ENCODE measurements around the gene FRY. TPM values are rescaled to one million over a fixed set of nuclear protein-coding genes. Genes with fewer than 3 reads are reported as not detected.

Gene FRY
- total and polyA plus RNA-seq, 9 of the 15 experiments (the other 6 are each of a cell fraction or from before 2014, with no cell fraction given), result 0.03 to 0.31 (median 0.11) TPM; not detected in 3

- DNase-seq (ENCODE audit: extremely low read depth in 1 of 4, low spot score in 3 of 4), result no peak
- BruUV-seq (replicated peaks), result no TSS peak
- no peaks in the 10 kb centered on the region for H4K20me1 ChIP-seq (replicated peaks; ENCODE audit: control insufficient read depth, insufficient read depth, low read length)
- no peaks in the 10 kb centered on the region for H3K9me3 ChIP-seq (replicated peaks; ENCODE audit: control insufficient read depth, insufficient read depth, low read depth, low read length)
- intact Hi-C loops (cut with micrococcal nuclease), result no loop called here
- no peak overlapping the region for H3K9ac ChIP-seq (ENCODE audit: insufficient read depth in 1 of 2, low read depth in 2 of 2, low read length in 2 of 2)
- POLR2A ChIA-PET, result no interaction called here
- CTCF ChIA-PET (ENCODE audit: low intra/inter-chr PET ratio), result no interaction called here
- no peak for FAIRE-seq
- no peaks in the 10 kb centered on the region for H3K9me1 ChIP-seq (ENCODE audit: control insufficient read depth, insufficient read depth, low read length)
- no peak for ATAC-seq
- no peak overlapping the region for H3K4me2 ChIP-seq (ENCODE audit: insufficient read depth, low read length)
- TF ChIP-seq CREB5 (CRISPR knock-in tag; IDR thresholded peaks at IDR 0.05), result no peak
- no peak for TF ChIP-seq ZNF143 (CRISPR knock-in tag; IDR thresholded peaks at IDR 0.05)
- TF ChIP-seq CEBPG (CRISPR knock-in tag; IDR thresholded peaks at IDR 0.05), result no peak
- peak in 1 of 2 experiments; percentile 59; a peak in 2 of 4 replicates for TF ChIP-seq CEBPG (tag; conservative IDR thresholded peaks at IDR 0.05 in 1 of 2, IDR thresholded peaks at IDR 0.05 in 1 of 2)
- 0 out of 2 replicates have a peak, but pooled peaks have one; percentile 18 for TF ChIP-seq ATF3 (IDR thresholded peaks at IDR 0.05)
- no peak for TF ChIP-seq ATF3 (CRISPR knock-in tag; conservative IDR thresholded peaks at IDR 0.05)
- no peak overlapping the region for H3K27ac ChIP-seq (ENCODE audit: extremely low read depth, low read depth, low read length)
- no peaks in the 10 kb centered on the region for H3K4me1 ChIP-seq (replicated peaks in 1 of 2; ENCODE audit: control insufficient read depth in 2 of 2, insufficient read depth in 2 of 2, low read length in 2 of 2)
- no peaks in the 10 kb centered on the region for H3K27me3 ChIP-seq (ENCODE audit: control insufficient read depth in 2 of 2, insufficient read depth in 2 of 2, low read length in 2 of 2)
- H3K79me2 ChIP-seq (ENCODE audit: control insufficient read depth, insufficient read depth, low read length), result no peaks in the 10 kb centered on the region
- in situ Hi-C loops (cut with MboI), result no loop called here
- H2AFZ ChIP-seq (ENCODE audit: low read depth, low read length), result no peak overlapping the region
- no peak overlapping the region for H3K4me3 ChIP-seq
- no peaks in the 10 kb centered on the region for H3K36me3 ChIP-seq (ENCODE audit: control insufficient read depth, insufficient read depth, low read length)
- 0% methylated on average over 1 of the region's 1 CpG for WGBS (ENCODE audit: insufficient coverage, low coverage, missing lambda C conversion rate)
Observed at GRCh38 chr13:32141462-32141861, 109.9 kb downstream of the FRY start.

Data from K562 (cell line).